Hair follicle dermal papilla cell (primary cell): ENCODE data around the gene ECSCR. TPM values are rescaled to one million over a fixed set of nuclear protein-coding genes. Genes with fewer than 3 reads are reported as not detected.

ENCODE experiments used
- small RNA-seq: library from RNA; depleted of rRNA; stranded (forward); fragments of <200 nt; gene quantifications from one replicate; pipeline ENCODE3, GENCODE V24; 2012
- total RNA-seq: library from RNA; depleted of rRNA; stranded (reverse); fragments of >200 nt; gene quantifications from 2 replicates; pipeline ENCODE4 v1.2.3, GENCODE V29; 2012

ECSCR gene
- 1.8 TPM in 1 of 2 replicates, not detected in the other for total RNA-seq

GRCh38 chr5:139462586-139463276 is at the start of gene ECSCR:
Gene ECSCR, minus strand, starts transcription at chr5:139462743. Its CDS starts 73 bp downstream, at chr5:139462670.

GRCh38 chr5:139482050-139482889 is 19.7 kb upstream of the ECSCR start, which contains the start of gene STING1:
Gene STING1, minus strand, starts transcription at chr5:139482758. Its CDS starts 1,054 bp downstream, at chr5:139481704.

GRCh38 chr5:139470821-139471300 is 8.3 kb upstream of the ECSCR start, which contains the start of gene SMIM33:
Gene SMIM33, plus strand, starts transcription at chr5:139471004. Its CDS starts 118 bp downstream, at chr5:139471122.

GRCh38 chr5:139439013-139439903 is 23.3 kb downstream of the ECSCR start, which contains the start of gene DNAJC18:
Gene DNAJC18, minus strand, starts transcription at chr5:139439525. Its CDS starts 80 bp downstream, at chr5:139439445.

GRCh38 chr5:139403787-139404483 is 58.6 kb downstream of the ECSCR start, which contains the start of gene SPATA24:
Gene SPATA24, minus strand, starts transcription at chr5:139404089. Its CDS starts 29 bp downstream, at chr5:139404060.

Small RNA genes lying within 50 kb of the gene (small RNA-seq; reads per million reads assigned to genes)
- not detected for gene RNU5B-4P

Other genes starting within 250 kb of the ECSCR start
- gene MATR3, start 169.0 kb downstream of the ECSCR start, total RNA-seq = 200 and 201 TPM in 2 replicates
- gene PAIP2, start 120.9 kb downstream of the ECSCR start, total RNA-seq = 42.4 and 49.8 TPM in 2 replicates
- gene SLC23A1, start 79.4 kb downstream of the ECSCR start, total RNA-seq = not detected in 2 replicates
- 0.16 TPM in 1 of 2 replicates, not detected in the other for gene MZB1, start 72.8 kb downstream of the ECSCR start, total RNA-seq
- 1.9 and 2.4 TPM in 2 replicates for gene PROB1, start 67.6 kb downstream of the ECSCR start, total RNA-seq
- gene SPATA24, start 58.7 kb downstream of the ECSCR start, total RNA-seq = 1.6 and 7.2 TPM in 2 replicates
- 8.3 and 8.6 TPM in 2 replicates for gene DNAJC18, start 23.2 kb downstream of the ECSCR start, total RNA-seq
- not detected in 2 replicates for gene SMIM33, start 8.3 kb upstream of the ECSCR start, total RNA-seq
- 62.4 and 64.1 TPM in 2 replicates for gene STING1, start 20.0 kb upstream of the ECSCR start, total RNA-seq
- gene UBE2D2, start 98.6 kb upstream of the ECSCR start, total RNA-seq = 41.4 and 45.8 TPM in 2 replicates
- 146 and 199 TPM in 2 replicates for gene CXXC5, start 185.6 kb upstream of the ECSCR start, total RNA-seq